Fibroblast of skin of back (primary cell): ENCODE measurements around the gene ZNF646.

ENCODE experiments used
- DNase-seq: peaks from one replicate; pipeline ENCODE4 v3.0.0-alpha.2; 2013

Gene ZNF646

DNA sequence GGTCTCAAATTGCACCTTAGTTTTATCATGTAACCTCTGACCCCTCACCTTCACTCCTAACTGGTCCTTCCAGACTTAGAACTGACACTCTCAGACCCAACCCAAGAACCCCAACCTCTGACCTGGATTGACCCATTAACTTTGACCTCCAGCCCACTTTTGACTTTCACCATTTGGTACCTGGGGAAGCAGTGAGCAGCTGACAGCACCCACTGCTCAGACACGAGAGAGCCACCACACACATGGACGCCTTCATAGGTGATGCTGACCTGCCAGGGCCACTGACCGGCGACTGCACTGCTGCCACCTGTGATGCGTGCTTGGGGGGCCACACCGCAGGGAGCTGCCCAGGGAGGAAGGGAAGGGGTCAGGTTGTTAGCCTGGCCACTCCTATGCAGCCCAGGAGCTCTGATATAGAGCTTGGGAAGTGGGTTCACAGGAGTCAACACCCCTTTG lies 58.9 kb downstream of the ZNF646 start:
- no peak for DNase-seq
